Measurements from ENCODE around the gene LRFN2.

DNA sequence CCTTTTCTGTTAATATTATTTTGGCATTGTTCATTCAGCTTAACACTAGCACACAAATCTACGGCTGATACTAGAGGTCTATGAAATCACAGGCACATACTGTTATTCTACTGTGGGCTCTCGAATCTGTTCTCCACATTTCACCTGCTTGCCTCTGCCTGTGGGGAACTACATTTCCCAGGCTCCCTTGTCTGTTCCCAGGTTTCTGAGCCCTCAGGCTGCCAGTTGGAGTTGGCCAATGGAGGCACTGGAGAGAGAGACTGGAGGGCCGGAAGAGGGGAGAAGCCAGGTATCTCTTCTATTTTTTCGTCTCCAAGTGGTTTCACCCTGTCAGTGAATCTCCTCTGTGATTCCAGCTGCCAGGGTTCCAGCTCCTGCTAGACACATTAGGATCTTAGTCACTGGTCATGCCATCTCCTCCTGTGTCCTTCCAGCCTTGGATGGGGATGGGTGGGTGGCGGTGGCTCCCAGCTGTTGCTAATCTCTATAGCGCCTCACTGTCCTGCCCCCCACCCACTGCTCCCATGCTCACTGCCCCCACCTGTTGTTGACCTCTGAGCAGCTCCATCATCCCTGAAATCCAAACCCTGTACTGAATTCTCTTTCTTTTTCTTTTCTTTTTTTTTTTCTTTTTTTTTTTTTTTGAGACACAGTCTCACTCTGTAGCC, 188.2 kb downstream of the LRFN2 start:
- no peak for TF ChIP-seq CTCF (IDR thresholded peaks at IDR 0.05)
- no peak for TF ChIP-seq ZFX (IDR thresholded peaks at IDR 0.05; ENCODE audit: borderline replicate concordance)

Data from 22Rv1 (cell line).